Limb (tissue), 2 donors: ENCODE data around the gene SIK3.

Experiments used
- DNase-seq, 2 donors: peaks; one replicate each; pipeline ENCODE4 v3.0.0-alpha.2; 2016; ENCODE audit errors: extremely low spot score in 2 of 2

Gene SIK3

DNA sequence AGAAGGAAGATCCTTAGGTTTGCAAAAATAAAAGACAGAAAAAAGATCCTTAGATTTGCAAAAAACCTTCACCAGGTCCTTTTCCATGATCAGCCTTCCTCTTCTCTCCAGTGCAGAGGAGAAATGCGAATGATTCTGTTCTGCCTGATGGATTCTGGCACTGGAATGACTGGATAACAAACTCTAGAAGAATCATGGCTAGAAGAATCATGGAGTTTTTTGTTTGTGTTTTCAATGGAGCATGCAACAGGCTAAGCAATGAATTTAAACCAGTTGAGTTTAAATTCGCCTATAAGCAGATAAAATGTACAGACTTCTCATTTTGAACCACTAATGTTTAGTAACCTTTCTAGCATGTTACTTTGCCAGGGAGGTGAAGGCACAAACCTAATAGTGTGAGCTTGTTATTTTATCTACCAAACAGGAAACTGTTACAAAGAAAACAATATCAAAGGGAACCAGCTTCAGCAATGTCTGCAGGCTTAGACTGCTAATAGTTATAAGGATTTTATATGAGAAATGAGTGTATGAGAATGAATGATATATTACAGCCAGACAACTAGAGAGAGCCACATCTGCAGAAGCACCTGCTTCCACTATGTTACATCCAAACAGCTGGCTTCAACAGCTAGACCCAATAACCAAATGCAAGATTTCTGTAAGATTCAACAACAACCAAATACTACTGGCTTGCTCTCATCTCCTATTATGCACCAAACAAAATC is 196.1 kb downstream of the SIK3 start:
- no peak for DNase-seq

DNA sequence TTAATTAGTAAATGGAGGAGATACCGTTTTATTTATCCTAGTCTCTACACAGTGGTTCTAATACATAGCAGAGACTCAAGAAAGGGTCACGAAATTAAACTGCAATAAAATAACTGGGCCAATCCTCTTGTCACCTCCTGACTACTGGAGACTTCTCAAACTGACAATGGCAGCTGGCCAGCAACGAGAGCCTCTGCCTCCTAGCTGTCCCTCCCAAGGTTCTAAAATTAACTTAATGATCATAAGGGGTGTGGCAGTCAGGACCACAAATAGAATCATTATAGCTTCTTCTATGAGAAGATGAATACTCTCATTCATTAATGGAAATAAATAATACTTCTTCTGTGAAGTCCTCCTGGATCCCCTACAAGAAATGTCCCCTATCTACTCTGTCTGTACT is 197.0 kb downstream of the SIK3 start:
- peak in 1 of 2 donors; percentile 29 for DNase-seq

DNA sequence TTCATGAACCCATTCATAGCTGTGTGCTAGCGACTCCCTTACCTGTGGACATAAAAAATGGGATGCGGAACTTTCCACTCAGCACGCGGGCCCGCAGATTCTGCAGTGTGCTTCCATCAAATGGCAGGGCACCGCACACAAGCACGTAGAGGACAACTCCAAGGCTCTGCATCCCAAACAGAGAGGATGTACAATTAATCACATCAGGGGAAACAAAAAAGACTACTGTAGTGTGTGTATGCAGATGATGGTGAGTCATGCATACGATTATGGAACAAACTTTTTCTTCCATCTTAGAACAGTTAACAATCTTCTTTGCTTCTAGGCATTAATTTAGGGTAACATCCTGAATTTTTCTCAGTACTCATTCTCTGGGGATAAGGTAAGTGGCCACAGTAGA is 202.0 kb downstream of the SIK3 start:
- no peak for DNase-seq

DNA sequence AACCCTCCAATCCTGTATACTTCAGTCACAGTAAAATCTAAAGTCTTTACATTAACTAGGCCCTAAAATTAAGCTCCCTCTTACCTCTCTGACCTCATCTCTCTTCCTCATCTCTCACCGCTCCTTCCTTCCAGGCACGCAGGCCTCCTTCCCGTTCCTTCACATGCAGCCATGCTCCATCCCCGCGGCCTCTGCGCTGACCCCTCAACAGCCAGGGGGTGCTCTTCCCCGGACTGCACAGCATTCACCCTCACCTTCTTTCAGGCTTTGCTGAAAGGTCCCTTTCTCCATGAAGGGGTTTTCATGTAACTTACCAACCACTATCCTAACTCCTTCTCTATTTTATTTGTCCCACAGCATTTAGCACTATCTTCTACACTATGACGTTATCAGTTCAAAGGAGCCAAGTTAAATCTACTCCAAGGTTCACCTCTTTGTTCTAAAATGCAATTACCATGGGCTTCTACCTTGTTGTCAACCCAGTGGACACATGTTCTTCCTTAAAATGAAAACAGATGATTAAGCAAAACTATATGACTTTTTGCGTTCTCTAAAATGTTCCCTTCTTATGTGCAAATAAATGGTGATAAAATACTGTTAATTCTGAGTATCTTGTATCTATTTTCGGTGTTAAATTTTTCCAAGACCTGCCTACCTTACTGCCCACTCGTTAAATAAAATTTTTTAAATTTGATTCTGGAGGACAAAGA is 203.0 kb downstream of the SIK3 start:
- peak in 1 of 2 donors; percentile 39 for DNase-seq

DNA sequence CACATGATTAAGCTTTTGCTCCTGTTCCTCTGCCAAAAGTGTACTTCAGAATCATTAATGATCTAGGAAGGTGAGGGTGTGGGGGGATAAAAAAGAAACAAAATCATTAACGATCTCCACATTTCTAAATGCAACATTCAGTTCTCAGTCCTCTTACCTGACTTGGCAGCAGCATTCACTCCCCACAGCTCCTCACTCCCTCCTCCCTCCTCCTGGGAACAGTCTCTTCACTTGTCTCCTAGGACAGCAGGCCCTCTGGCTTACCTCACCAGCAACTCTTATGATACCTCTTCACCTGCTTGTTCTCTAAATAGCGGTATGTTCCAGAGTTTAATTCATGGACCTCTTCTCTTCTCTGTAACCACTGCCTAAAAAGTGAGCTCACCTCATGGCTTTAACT is 204.3 kb downstream of the SIK3 start:
- DNase-seq: no peak

DNA sequence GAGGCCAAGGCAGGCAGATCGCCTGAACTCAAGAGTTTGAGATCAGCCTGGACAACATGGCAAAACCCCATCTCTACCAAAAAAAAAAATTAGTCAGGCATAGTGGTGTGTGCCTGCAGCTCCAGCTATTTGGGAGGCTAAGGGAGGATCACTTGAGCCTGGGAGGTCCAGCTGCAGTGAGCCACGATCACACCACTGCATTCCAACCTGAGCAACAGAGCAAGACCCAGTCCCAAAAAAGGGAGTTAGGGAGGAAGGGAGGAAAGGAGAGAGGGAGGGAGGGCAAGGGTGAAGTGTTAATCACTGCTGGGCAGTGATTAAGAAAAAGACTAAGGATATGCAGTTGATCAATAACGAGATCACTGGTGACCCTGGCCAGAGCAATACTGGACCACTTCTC is 204.8 kb downstream of the SIK3 start:
- DNase-seq: no peak

DNA sequence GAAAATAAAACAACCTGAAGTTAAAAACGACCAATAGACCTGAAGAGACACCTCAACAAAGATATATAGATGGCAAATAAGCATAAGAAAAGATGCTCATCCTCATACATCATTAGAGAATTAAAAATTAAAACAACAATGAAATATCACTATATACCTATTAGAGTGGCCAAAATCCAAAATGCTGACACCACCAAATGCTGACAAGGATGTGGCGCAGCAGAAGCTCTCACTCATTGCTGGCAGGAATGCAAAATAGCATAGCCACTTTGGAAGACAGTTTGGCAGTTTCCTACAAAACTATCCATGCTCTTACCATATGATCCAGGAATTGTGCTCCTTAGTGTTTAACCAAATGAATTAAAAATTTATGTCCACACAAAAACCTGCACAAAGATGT is 205.9 kb downstream of the SIK3 start:
- DNase-seq: no peak

DNA sequence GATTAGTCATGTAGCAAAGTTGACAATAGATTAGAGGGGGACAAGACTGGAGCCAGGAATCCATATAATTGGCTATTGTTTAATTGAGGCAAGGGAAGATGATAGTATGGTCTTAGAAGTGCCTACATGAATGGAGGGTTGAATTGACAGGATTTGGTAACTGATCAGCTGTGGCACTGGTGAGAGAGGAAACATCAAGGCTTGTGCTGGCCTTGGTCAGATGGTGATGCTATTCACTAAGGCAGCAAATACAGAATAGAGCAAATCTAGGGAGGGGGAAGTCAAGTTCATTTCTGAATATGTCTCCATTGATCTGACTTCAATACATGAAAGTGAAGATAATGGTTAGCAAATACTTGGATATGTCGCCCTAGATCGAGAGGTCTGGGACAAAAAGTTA is 206.5 kb downstream of the SIK3 start:
- DNase-seq: no peak

DNA sequence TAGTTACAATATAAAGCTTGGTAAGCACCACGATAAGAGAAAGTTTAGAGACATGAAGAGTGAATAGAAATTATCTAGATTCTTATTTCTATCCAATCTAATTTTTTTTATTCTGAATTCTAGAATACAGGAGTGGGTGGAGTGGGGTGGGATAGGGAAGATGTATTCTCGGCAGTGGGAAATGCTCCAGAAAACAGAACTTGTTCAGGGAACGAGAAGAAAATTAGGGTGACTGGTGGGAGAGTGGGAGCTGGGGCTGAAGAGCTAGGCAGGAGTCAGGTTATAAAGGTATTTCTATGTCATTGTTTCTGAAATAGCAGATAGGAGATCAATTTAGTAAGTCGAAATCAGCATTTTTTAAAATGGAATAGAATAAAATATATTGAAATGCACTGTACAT is 207.6 kb downstream of the SIK3 start:
- no peak for DNase-seq

DNA sequence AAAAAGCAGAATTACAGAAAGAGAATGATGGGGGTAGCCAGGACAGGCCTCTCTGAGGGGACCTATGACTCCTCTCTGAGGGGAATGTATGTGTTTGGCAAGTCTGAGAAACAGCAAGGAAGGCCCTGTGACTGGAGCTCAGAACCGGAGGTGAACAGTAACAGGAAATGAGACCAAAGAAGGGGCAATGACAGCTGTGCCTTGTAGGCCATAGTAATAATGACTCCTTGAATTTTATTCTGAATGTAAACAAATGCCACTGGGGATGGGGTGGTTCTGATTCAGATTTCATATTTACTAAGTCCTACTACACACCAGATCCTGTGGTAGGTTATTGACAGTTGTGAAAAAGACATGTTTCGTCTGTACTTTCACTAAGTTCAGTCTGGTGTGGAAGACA is 208.0 kb downstream of the SIK3 start:
- no peak for DNase-seq

DNA sequence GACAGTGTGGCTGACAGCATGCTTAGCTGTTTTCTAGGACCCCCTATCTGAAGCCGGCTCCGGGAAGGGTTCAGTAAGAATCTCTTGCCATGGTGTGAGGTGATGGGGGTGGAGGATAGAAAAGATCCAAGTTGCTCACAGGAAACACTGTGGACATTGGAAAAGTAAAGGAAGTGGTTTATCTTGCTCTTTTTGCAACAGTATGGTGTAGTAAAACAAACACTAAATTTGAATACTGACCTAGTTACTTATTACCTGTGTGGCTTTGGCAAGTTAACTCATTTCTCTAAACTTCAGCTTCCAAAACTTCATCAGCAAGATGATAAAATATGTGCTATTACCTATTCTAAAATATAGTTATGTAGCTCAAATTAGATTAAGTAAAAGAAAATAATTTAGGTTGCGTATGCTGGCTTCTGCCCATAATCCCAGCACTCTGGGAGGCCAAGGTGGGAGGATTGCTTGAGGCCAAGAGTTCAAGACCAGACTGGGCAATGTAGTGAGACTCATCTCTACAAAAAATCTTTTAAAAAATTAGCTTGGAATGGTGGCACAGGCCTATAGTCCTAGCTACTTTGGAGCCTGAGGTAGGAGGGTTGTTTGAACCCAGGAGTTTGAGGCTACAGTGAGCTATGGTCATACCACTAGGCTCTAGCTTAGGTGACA is 209.2 kb downstream of the SIK3 start:
- DNase-seq: no peak

DNA sequence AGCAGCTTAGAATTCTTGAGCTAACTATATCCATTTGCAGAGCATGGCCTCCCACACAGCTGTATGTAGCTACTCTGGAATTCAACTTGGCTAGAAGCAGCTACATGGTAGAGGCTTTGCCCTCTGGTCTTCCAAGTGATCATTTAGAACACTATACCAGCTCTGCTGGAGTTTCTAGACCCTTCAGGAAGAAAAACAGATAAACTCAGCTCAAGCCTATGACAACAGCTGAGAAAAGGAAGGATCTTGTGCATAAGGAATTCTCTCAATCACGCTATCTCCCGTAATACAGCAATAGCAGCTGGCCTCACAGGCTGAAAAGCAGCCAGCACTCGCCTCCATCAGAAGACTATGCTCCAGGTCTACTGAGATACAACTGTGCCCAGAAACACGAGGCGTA is 210.2 kb downstream of the SIK3 start:
- DNase-seq: peak in 1 of 2 donors; percentile 32

DNA sequence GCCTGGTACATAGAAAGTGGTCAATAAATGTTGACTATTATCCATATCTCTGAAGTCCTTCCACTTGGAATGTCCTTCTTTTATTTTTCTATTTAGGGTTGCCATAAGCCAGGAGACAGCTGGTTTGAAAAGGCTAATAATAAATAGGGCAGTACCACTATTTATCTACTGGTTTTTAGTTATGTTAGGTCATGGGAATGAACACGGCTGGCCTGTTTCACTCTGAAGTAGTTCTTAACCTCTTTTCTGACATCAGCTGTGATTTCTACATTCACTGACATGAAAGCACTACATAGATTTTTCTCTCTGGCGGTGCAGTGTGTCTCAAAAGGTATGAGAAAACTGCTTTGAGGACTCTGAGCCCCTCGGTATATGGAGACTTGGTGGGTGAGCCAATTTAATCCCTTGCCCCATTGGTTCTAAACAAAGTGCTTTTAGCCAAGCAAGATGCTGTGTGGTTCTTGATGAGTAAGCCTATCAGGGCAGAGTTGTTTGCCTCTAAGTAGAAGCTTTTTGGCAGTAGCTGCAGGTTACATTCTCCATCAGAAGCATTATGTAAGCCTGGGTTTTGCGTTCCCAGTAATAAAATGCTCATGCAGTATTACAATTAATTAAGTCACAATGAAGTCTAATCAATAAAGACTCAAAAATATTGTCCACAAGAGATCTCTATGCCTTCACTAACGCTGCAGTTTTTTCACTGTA is 212.1 kb downstream of the SIK3 start:
- no peak for DNase-seq

DNA sequence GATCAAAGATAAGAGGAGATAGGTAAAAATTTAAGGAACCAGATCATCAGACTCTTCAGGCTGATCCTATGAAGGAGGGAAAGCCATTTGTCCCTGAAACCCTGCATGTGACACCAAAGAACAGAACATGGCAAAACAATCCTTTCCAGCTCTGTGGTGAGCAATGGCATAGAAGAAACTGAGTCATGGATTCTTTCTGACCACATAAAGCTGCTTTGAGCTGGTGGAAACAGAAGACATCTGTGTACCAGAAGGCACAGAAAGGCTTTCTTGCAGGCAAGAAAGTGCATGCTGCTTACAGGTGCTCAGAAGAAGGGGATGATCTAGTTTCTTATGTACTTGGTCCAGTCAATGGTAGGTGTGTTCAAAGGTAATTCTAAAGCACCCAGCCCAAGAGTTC is 215.8 kb downstream of the SIK3 start:
- DNase-seq: no peak

DNA sequence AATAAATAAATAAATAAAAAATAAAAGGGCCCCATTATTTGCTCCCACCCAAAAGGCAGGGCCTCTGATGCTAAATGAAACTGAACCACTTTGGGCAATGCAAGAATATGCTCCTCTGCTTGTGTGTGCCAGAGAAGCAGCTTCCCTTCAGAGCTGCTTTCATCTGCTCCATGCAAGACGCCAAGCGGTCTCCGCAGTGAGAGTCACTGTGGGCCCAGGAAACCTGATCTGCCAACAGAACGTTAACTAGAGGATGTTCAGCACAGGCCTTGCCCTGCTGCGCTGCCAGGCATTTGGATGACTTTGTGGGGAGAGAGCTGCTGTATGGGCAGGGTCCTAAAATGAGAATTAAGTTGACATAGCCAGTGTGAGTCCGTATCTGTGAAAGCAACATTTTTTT is 217.1 kb downstream of the SIK3 start:
- DNase-seq: peak in 1 of 2 donors; percentile 41

DNA sequence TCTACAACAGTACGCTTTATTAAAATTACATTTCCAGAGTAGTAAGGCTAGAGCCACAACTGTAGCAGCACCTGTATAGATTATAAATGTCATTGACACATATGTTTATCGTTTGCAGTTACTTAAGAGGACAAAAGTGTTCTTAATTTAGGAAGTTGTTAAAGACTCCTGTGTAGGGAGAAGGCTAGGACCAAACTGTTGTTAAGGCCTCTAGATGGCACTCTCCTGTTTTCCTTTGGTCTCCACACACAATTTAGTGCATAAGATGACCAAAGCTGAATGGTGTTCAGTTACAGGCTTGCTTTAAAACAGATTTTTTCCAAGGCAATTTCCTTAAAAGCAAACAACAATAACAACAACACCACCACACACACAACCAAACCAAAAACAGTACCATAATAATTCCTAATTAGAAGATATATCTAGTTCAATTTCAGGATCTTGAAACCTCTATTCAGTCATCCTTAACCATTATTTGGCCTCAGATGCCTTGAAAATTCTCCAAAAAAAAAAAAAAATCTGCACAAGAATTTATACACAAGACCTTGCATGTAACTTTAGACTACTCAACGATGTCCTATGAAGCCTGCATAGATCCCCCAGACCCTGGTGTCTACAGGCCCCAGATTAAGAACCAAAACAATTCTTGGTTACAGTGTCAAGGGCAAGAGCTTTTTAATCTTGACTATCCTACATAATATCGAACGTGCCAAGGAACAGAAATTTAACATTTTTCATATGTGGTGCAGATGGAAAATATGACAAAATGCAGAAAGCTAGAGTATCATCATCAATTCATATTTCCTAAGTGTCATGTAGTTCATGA is 218.2 kb downstream of the SIK3 start:
- peak in 1 of 2 donors; percentile 83 for DNase-seq

DNA sequence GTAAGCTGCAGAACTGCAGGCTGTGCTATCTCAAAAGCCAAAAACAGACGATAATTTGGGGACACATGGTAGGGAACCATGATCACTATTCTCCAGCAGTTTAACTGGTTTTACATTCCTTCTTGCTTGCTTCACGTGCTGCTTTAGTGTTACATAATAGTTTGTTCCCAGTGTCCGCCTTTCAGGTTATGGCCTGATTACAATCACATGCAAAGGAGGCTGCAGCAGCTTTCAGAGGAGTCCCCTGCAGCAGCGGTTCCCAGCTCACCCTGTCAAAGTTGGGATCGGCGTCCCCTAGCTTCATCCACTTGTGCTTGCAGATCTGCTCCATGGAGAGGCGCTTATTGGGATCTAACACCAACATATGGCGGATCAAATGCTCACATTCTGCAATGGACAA is 221.6 kb downstream of the SIK3 start:
- DNase-seq: no peak

DNA sequence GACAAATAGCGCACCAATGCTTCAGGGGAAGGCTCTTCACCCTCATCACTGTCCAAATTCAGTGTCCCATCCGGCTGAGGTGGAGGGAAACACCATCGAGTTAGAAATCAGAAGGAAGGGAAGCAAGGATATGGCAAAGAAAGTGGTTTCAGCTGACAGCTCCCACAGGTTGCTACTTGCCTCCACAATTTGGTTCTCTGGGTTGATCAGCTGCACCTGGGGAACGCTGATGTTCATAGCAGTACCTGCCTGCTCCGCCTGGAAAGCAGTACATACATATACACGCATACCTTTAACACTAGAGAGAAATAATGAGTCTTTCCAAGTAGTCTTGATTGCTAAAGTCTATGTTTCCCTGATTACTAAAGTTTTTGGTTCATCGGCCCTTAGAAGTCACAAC is 223.0 kb downstream of the SIK3 start:
- DNase-seq: no peak

DNA sequence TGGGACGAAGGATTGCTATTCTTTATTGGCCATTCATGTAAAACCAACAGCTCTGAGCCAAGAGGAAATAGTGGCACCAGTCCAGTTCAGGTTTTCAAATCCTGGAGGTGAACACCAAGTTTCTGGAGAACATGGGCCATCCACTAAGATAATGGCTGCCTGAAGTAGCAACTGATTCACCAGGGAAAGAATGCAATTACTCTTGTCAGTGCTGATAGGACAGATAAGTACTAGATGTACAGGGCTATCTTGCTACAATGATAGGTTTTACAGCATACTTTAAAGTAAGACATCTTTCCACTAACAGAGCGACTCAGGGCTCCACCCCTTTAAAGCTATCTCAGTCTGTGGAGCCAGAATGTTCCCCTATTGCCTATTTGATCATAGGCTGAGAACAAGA is 224.0 kb downstream of the SIK3 start:
- DNase-seq: no peak

DNA sequence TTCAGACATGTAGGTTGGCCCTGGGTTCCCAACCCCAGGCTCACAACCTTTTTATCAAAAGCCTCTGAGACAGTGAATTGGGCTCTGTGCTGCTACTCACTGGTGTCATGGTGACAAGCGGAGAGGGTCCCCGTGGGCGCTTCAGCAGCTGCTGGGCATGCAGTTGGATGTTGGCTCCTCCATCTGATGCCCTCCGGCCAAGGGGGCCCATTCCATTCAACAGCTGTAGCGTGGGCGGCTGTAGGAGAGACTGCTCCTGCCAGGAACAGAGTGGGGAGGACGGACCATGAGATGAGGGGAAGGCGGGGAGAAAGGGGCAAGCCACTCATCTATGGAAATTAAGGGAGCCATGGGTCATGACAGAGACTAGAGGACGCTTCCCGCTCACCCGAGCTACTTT is 224.8 kb downstream of the SIK3 start:
- DNase-seq: no peak

DNA sequence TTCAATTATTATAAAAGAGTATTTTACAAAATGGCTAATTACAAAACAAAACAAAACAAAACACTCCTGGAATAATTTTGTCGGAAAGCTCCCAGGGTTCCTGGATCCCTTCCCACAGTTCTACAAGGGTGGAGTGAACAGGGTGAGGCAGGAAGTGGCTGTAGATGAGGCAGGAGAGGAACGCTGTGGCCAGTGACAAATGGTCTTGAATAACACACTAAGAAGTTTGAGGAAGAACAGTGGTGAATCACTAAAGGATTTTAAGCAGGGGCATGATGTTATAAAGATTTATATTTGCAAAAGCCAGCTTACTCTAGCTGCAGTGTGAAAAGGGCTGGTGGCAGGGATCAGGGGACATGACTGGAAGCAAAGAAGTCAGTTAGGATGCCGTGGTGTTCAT is 227.0 kb downstream of the SIK3 start:
- DNase-seq: no peak
